Activated gamma-delta T cell (primary cell): Measurements from ENCODE around the gene TSGA10IP.

Source experiments
- DNase-seq: peaks from one replicate; lab custom pipeline; 2025; lab: John Stamatoyannopoulos, UW

Gene TSGA10IP

DNA sequence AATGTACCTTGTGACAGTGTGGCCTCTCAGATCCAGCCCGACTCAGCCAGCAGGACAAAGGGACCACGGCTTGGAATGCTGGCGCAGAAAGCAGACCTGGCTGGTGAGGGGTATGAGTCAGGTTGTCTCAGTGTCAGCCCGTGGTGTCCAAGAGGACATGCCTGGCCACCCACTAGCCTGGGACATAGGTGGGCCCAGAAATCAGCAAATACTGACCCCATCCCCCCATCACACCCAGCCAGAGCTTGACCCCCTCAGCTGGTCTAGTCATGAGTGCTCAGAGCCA is 61.6 kb downstream of the TSGA10IP start:
- no peak for DNase-seq

DNA sequence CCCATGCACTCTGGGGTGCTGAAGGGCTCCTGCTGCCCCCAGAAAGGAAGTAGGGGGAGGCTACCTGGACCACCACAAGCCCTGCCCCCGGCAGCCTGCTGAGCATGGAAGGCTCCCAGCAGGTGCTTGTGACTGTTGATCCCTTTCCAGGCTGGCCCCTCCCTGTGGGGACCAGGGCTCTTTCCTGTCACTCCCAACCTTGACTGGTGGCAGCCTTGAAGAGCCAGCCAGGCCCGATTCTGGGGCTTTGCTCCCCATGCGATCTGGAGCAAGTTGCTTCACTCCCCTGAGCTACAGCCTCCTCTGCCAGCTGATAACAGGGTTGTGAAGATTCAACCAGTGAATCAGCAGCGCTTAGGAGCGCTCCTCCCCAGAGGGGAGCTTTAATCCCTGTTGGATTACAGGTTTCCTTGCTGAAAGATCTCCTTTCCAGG is 61.9 kb downstream of the TSGA10IP start:
- DNase-seq = no peak

DNA sequence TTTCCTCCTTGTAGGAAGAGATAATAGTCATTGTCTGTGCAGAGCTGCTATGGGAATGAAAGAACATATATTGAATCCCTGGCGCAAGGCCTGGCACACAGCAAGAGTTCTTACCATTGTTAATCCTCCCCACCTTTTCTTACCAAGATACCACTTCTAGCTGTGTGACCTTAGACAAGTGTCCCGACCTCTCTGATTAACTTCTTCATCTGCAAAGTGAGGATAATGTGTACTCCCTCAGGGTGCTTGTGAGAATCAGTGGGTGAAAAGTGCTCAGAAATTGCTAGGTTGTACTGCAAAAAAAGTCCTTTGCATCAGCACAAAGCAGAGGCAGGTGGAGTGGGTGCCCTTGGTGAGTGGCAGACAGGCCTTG is 62.8 kb downstream of the TSGA10IP start:
- DNase-seq = no peak

GRCh38 chr11:66008468-66009101 is 63.3 kb downstream of the TSGA10IP start:
- DNase-seq = no peak
